GM23248 (cell line): ENCODE data around the gene RPL10A. TPM values are rescaled to one million over a fixed set of nuclear protein-coding genes. Genes with fewer than 3 reads are reported as not detected.

Source experiments
- DNase-seq: peaks from one replicate; pipeline ENCODE4 v3.0.0-alpha.2; 2015
- H2AFZ ChIP-seq: fragments of 200-600 bp; sonication (generic); 2 replicates; pipeline ENCODE4 v1.6.1; 2016; ENCODE audit warnings: antibody characterized with exemption
- H3F3A ChIP-seq: fragments of 200-600 bp; sonication (generic); 2 replicates; pipeline ENCODE4 v1.6.1; 2016; ENCODE audit warnings: mild to moderate bottlenecking, antibody characterized with exemption, mixed run types; ENCODE audit not compliant: insufficient read depth
- H3K27ac ChIP-seq: fragments of 200-600 bp; sonication (generic); 2 replicates; pipeline ENCODE4 v1.5.1; 2016; ENCODE audit warnings: mild to moderate bottlenecking
- H3K27me3 ChIP-seq: fragments of 200-600 bp; sonication (generic); replicated peaks from 2 replicates; pipeline ENCODE4 v1.6.1; 2016; ENCODE audit warnings: mild to moderate bottlenecking; ENCODE audit not compliant: insufficient read depth
- H3K36me3 ChIP-seq: fragments of 200-600 bp; sonication (generic); 2 replicates; pipeline ENCODE4 v1.6.1; 2016; ENCODE audit warnings: low read depth, mild to moderate bottlenecking
- H3K4me1 ChIP-seq: fragments of 200-600 bp; sonication (generic); 2 replicates; pipeline ENCODE4 v1.6.1; 2016; ENCODE audit warnings: mild to moderate bottlenecking; ENCODE audit not compliant: insufficient read depth
- H3K4me2 ChIP-seq: fragments of 200-600 bp; sonication (generic); one replicate; pipeline ENCODE4 v1.6.1; 2016; ENCODE audit warnings: mild to moderate bottlenecking; ENCODE audit not compliant: unreplicated experiment
- H3K4me3 ChIP-seq: fragments of 200-600 bp; sonication (generic); 2 replicates; pipeline ENCODE4 v1.5.1; 2016; ENCODE audit warnings: mild to moderate bottlenecking
- H3K79me2 ChIP-seq: fragments of 200-600 bp; sonication (generic); 2 replicates; pipeline ENCODE4 v1.6.1; 2016; ENCODE audit warnings: mild to moderate bottlenecking; ENCODE audit not compliant: insufficient read depth
- H3K9ac ChIP-seq: fragments of 200-600 bp; sonication (generic); 2 replicates; pipeline ENCODE4 v1.6.1; 2016; ENCODE audit warnings: mild to moderate bottlenecking
- H3K9me2 ChIP-seq: fragments of 200-600 bp; sonication (generic); 2 replicates; pipeline ENCODE4 v1.6.1; 2016; ENCODE audit warnings: mixed run types, mild to moderate bottlenecking, moderate library complexity; ENCODE audit not compliant: insufficient read depth
- H3K9me3 ChIP-seq: fragments of 200-600 bp; sonication (generic); one replicate; pipeline ENCODE4 v1.6.1; 2017; ENCODE audit warnings: low read depth
- H4K20me1 ChIP-seq: fragments of 200-600 bp; sonication (generic); 2 replicates; pipeline ENCODE4 v1.6.0; 2016; ENCODE audit not compliant: insufficient read depth
- EZH2 ChIP-seq: fragments of 200-600 bp; sonication (generic); IDR thresholded peaks from 2 replicates; pipeline ENCODE4 v1.6.1; 2018; ENCODE audit warnings: antibody characterized with exemption, mild to moderate bottlenecking; ENCODE audit not compliant: insufficient read depth, poor library complexity, severe bottlenecking
- EZH2phosphoT487 ChIP-seq: fragments of 200-600 bp; sonication (generic); IDR thresholded peaks from 2 replicates; pipeline ENCODE4 v1.6.1; 2018; ENCODE audit warnings: antibody characterized with exemption, moderate library complexity, mild to moderate bottlenecking, low read depth; ENCODE audit not compliant: insufficient read depth
- WGBS, 2 experiments: methylation state at CpG; one replicate each; pipeline ENCODE4 v1.1.6; 2015 to 2017; ENCODE audit warnings: low lambda C conversion rate in 2 of 2, low coverage in 1 of 2; ENCODE audit errors: missing lambda C conversion rate in 2 of 2; 5-methylcytosine and 5-hydroxymethylcytosine counted together
- in situ Hi-C: fragments of 300-500 bp; cut with MboI; formaldehyde crosslinking; loops from 2 replicates; pipeline ENCODE4 v1.15.0; 2020
- polyA plus RNA-seq: library from polyadenylated mRNA; unstranded; fragments of >200 nt; fragmentation: Nextera tagmentation; extraction: Ambion mirVana; gene quantifications from 2 replicates; pipeline ENCODE4 v1.2.1, GENCODE V29; 2016
- total RNA-seq: library from RNA; depleted of rRNA; stranded (reverse); fragments of >200 nt; shearing (Covaris generic); gene quantifications from 2 replicates; pipeline ENCODE4 v1.2.3, GENCODE V29; 2014

Gene RPL10A
- total and polyA plus RNA-seq, 2 experiments from 2014 or later: 366 to 915 TPM

DNA sequence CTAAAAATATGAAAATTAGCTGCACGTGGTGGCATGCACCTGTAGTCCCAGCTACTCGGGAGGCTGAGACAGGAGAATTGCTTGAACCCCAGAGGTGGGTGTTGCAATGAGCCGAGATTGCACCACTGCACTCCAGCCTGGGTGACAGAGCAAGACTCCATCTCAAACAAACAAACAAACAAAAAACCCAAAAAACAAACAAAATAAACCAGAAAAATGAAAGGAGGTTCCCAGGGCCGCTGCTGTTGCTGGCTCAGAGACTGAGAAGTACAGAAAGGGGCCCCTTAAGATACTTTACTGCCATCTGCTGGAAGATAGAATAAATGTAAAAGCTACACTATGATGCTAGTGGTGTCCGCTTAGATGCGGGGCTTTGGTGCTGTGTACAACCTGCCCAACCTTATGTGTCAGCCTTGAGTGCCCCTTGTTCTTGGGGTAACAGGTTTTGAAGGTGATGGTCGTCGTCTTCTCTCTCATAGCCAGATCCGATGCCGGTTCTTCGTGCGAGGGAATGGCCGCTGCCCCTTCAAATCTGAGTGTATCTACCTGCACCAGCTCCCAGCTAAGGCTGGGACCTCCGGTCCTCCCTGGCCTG, 18.8 kb upstream of the RPL10A start:
- Histone ChIP-seq H3K9me2 (no peaks in the 10 kb centered on the region), H3F3A (peaks cover 11% of the 10 kb centered on the region; the same call in 1 of the 2 replicates), H3K9me3 (no peaks in the 10 kb centered on the region), H4K20me1 (no peaks in the 10 kb centered on the region), H3K79me2 (0 out of 2 replicates have a peak, but pooled peaks cover 8% of the 10 kb centered on the region), H3K4me2 (no peak overlapping the region), H3K27me3 (no peaks in the 10 kb centered on the region), H3K27ac (no peak overlapping the region), H2AFZ (no peak overlapping the region), H3K4me1 (peaks cover 15% of the 10 kb centered on the region), H3K9ac (no peak overlapping the region), H3K36me3 (no peaks in the 10 kb centered on the region), H3K4me3 (no peak overlapping the region)
- in situ Hi-C loops: loop anchor here (5.0 kb wide), 1 partner anchor 107 kb away; the partner anchor contains the start of gene PPARD
- peak; percentile 88 for DNase-seq
- WGBS, 2 experiments: 24 to 25% methylated on average over 14 of the region's 14 CpGs
- TF ChIP-seq EZH2 (no peak), EZH2phosphoT487 (no peak)

GRCh38 chr6:35451354-35452182, 16.6 kb upstream of the RPL10A start:
- H2AFZ ChIP-seq: peak overlapping the region; percentile 84
- WGBS, 2 experiments: 10 to 15% methylated on average over 12 to 18 of the region's 20 CpGs
- DNase-seq: no peak
- H3K4me3 ChIP-seq: peak overlapping the region; percentile 86
- peak overlapping the region; percentile 68 for H3K4me2 ChIP-seq
- H3K4me1 ChIP-seq: peaks cover 18% of the 10 kb centered on the region
- 0 out of 2 replicates have a peak, but pooled peaks cover 9% of the 10 kb centered on the region for H3K79me2 ChIP-seq
- no peak overlapping the region for H3K27ac ChIP-seq
- in situ Hi-C loops: no loop called here
- H3K9me3 ChIP-seq: no peaks in the 10 kb centered on the region
- H3K27me3 ChIP-seq: no peaks in the 10 kb centered on the region
- no peaks in the 10 kb centered on the region for H3K9me2 ChIP-seq
- no peak for TF ChIP-seq EZH2phosphoT487
- no peak for TF ChIP-seq EZH2
- H3K36me3 ChIP-seq: no peaks in the 10 kb centered on the region
- peak overlapping the region; percentile 29; the same call in 1 of the 2 replicates for H3K9ac ChIP-seq
- H4K20me1 ChIP-seq: no peaks in the 10 kb centered on the region
- H3F3A ChIP-seq: peaks cover 11% of the 10 kb centered on the region; the same call in 1 of the 2 replicates

GRCh38 chr6:35452183-35453090, 15.8 kb upstream of the RPL10A start, which contains the start of gene FANCE:
TSS of gene FANCE (plus strand) at chr6:35452338. CDS start at chr6:35452546, 208 bp downstream.
- in situ Hi-C loops: no loop called here
- TF ChIP-seq EZH2phosphoT487 (no peak), EZH2 (no peak)
- H3K9me2 ChIP-seq: no peaks in the 10 kb centered on the region
- H3K27me3 ChIP-seq: no peaks in the 10 kb centered on the region
- H3K4me1 ChIP-seq: peaks cover 18% of the 10 kb centered on the region
- no peaks in the 10 kb centered on the region for H3K36me3 ChIP-seq
- peak; percentile 96 for DNase-seq
- H4K20me1 ChIP-seq: no peaks in the 10 kb centered on the region
- peak within 1 kb of the TSS; percentile 86 for H3K4me3 ChIP-seq
- WGBS, 2 experiments: 1 to 2% methylated on average over 72 to 73 of the region's 87 CpGs
- H2AFZ ChIP-seq: peak within 1 kb of the TSS; percentile 84
- H3K9me3 ChIP-seq: no peaks in the 10 kb centered on the region
- 0 out of 2 replicates have a peak, but pooled peaks cover 9% of the 10 kb centered on the region for H3K79me2 ChIP-seq
- peaks cover 11% of the 10 kb centered on the region; the same call in 1 of the 2 replicates for H3F3A ChIP-seq
- H3K4me2 ChIP-seq: peak within 1 kb of the TSS; percentile 90
- H3K9ac ChIP-seq: peak within 1 kb of the TSS; percentile 66
- peak within 1 kb of the TSS; percentile 1; the same call in 1 of the 2 replicates for H3K27ac ChIP-seq
